ENCODE results near the gene SLC6A19.

The SLC6A19 gene

DNA sequence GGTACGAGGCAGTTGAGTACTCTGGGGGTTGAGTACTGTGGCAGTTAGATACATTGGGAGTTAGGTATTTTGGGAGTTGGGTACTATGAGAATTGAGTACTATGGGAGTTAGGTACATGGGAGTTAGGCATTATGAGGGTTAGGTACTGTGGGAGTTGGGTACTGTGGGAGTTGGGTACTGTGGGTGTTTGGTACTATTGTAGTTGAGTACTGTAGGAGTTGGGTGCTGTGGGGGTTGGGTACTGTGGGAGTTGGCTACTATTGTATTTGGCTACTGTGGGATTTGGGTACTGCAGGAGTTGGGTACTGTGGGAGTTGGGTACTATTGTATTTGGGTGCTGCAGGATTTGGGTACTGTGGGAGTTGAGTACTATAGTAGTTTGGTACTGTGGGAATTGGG, 4.8 kb upstream of the SLC6A19 start:
- H3K4me3 ChIP-seq (ENCODE audit: low read depth, low read length), result no peak overlapping the region
- TF ChIP-seq, protein P1, sequence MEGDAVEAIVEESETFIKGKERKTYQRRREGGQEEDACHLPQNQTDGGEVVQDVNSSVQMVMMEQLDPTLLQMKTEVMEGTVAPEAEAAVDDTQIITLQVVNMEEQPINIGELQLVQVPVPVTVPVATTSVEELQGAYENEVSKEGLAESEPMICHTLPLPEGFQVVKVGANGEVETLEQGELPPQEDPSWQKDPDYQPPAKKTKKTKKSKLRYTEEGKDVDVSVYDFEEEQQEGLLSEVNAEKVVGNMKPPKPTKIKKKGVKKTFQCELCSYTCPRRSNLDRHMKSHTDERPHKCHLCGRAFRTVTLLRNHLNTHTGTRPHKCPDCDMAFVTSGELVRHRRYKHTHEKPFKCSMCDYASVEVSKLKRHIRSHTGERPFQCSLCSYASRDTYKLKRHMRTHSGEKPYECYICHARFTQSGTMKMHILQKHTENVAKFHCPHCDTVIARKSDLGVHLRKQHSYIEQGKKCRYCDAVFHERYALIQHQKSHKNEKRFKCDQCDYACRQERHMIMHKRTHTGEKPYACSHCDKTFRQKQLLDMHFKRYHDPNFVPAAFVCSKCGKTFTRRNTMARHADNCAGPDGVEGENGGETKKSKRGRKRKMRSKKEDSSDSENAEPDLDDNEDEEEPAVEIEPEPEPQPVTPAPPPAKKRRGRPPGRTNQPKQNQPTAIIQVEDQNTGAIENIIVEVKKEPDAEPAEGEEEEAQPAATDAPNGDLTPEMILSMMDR (IDR thresholded peaks at IDR 0.05; ENCODE audit: low read depth, low read length), result no peak

DNA sequence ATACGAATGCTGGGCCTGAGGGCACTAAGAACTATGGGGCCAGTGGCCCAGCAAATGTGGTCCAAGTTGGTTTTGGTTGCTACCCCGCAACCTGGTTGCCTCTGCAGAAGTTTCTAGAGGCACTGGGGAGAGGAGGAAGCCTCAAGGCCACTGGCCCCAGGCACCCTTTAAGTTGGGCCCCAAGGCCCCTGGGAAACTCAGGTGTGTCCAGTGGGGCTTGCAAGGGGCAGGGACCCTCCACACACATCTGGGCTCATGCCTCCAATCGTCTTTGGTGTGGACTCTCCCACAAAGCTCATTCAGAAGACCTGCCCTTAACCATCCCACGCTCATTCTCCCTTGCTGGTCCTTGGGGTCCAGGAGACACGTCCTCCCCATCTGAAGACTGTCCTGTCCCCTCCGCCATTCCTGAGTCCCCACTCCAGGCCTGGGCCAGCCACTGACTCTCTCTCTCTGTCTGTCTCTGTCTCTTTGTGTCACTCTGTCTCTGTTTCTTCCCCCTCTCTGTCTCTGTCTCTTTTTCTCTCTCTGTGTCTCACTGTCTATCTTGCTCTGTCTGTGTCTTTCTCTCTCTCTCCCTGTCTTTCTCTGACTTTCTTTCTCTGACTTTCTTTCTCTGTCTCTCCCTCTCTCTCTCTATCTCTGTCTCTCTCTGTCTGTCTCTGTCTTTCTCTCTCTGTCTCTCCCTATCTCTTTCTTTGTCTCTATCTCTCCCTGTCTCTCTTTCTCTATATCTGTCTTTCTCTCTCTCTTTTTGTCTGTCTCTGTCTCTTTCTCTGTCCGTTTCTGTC, 3.3 kb upstream of the SLC6A19 start:
- TF ChIP-seq, protein P1 (IDR thresholded peaks at IDR 0.05; ENCODE audit: low read depth, low read length), result no peak
- no peak overlapping the region for H3K4me3 ChIP-seq (ENCODE audit: low read depth, low read length)

DNA sequence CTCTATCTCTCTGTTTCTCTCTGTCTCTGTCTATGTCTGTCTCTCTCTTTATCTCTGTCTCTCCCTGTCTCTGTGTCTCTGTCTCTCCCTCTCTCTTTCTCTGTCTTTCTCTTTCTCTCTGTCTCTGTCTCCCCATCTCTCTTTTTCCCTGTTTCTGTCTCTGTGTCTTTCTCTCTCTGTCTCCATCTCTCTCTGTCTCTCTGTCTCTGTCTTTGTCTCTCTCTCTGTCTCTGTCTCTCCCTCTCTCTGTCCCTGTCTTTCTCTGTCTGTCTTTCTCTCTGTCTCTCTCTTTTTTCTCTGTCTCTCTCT, 2.1 kb upstream of the SLC6A19 start:
- H3K4me3 ChIP-seq (ENCODE audit: low read depth, low read length), result no peak overlapping the region
- TF ChIP-seq, protein P1 (IDR thresholded peaks at IDR 0.05; ENCODE audit: low read depth, low read length), result no peak

DNA sequence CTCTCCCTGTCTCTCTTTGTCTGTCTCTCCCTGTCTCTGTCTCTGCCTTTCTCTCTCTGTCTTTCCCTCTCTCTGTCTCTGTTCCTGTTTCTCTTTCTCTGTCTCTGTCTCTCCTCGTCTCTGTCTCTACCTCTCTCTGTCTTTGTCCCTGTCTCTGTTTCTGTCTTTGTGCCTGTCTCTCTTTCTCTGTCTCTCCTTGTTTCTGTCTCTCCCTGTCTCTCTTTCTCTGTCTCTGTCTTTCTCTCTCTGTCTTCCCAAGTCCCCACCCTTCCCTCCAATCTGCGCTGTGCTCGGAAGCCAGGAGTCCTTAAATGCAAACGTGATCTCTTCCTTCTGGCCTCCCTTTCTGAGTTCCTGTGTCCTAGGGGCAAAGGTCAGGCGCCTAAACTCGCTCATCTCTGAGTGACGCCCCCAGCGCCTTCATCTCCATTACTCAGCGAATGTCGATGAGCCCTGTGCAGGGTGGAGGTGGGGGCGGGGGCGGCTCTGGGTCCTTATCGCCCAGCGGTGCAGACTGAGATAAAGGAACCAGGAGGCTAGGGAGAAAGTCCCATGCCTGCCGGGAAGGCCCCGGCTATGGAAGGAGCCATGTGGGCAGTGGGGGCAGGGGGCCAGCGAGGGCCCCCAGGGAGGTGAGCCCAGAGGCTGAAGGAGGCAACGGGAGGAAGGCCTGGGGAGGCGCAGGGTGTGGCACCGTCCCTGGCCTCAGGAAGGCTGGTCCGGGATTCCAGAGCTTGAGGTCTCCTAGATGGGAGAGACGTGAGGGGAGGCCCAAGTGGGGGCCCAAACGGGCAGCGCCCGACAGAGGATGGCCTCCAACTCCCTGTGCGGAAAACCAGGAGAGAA, 1.5 kb upstream of the SLC6A19 start:
- TF ChIP-seq, protein P1 (IDR thresholded peaks at IDR 0.05; ENCODE audit: low read depth, low read length), result no peak
- H3K4me3 ChIP-seq (ENCODE audit: low read depth, low read length), result no peak overlapping the region

DNA sequence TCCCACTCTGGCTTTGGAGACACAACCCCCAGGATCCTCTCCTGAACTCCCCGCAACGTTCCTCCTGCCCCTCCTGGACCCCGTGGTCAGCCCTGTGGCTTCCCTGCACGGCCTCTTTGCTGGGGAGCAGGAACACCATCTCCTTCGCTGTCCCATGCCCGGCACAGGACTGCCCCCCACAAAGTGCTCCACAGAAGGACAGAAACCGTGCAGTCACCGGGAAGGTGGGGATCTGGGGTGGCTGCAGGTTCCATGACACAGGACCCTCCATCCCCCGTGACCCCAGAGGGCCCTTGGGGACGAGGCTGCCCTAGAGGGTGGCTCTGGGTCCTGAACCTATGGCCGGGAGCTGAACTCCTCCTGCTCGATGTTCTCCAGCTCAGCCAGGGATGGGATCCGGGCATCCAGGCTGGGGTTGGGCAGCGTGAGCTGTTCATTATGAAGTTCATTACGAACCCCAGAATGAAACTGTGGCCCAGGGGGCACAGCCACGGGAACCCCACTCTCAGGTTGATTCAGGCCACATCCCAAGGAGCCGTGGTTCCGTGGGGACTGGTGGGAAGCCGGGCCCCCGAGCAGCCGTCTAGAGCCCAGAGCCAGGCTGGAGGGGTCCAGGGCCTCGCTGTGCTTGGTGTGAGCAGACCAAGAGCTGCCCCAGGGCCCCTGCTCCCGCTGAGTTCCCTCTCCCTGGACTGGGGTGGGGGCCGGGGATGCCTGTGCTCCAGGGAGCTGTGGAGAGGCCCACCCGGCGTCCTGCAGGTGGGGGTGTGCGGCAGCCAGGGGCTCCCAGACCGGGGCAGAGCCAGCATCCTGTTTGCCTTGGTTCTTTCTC, 684 bp upstream of the SLC6A19 start:
- H3K4me3 ChIP-seq (ENCODE audit: low read depth, low read length), result no peak overlapping the region
- TF ChIP-seq, protein P1 (IDR thresholded peaks at IDR 0.05; ENCODE audit: low read depth, low read length), result no peak

DNA sequence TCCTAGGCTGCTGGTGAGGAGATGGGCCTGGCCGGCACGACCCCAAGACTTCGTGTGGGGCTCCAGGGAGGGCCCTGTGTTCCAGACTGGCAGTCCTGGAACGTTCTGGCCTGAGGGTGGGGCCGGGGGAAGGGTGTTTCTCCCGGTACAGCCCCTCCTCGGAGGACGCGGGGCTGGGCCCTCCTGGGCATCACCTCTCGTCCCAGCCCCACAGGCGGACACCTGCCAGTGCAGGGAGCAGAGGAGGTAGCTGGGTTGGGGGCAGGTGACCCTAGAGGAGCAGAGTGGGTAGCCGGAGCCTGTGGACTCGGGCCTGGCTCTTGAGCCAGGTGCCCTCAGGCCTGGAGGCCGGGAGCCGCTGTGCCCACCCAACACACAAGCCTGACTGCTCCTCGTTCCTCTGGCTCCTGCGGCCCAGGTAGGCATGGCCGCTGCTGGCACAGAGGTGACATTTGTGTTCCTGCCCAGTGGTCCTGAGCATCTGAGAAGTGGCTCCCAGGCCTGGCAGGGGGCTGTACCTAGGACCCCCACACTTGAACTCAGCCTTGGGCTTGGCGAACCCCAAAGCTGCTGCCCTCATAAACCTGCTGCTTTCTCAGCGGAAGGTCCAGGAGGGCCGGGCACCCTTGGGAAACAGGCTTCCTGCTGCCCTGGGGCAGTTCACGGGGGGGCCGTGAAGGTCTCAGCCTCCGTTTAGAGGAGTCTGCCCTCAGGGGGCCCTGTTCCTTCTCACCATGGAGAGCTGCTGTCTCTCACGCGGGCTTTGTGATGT, 817 bp downstream of the SLC6A19 start:
- H3K4me3 ChIP-seq (ENCODE audit: low read depth, low read length), result no peak overlapping the region
- TF ChIP-seq, protein P1 (IDR thresholded peaks at IDR 0.05; ENCODE audit: low read depth, low read length), result no peak

Data from WI38 (cell line).